HCT116 (cell line): ENCODE results near the gene SUGCT. TPM values are rescaled to one million over a fixed set of nuclear protein-coding genes. Genes with fewer than 3 reads are reported as not detected.

Experiments used
- ATAC-seq: fragments of 200-7000 bp; cut with Tn5 transposase; 2 replicates; pipeline ENCODE4 v1.9.1; 2020; ENCODE audit warnings: mild to moderate bottlenecking, moderate library complexity
- BruUV-seq: library from RNA; stranded (reverse); fragments of 400-500 nt; replicated peaks from 2 replicates; lab custom pipeline; 2021; lab: Mats Ljungman, UMichigan
- CTCF ChIA-PET: fragments of 300-600 bp; sonication (Branson Sonifier 250); formaldehyde crosslinking; loops from one replicate; lab custom pipeline; 2021; ENCODE audit warnings: antibody characterized with exemption; lab: Charles Lee
- POLR2A ChIA-PET: fragments of 300-600, 350-600 bp; sonication (Branson Sonifier 250); formaldehyde crosslinking; loops from one replicate; lab custom pipeline; 2021; ENCODE audit warnings: antibody characterized with exemption; lab: Charles Lee
- RAD21 ChIA-PET, 2 experiments: fragments of 300-600 bp; sonication (Branson Sonifier 250); formaldehyde crosslinking; loops; one replicate each; lab custom pipeline; 2023; ENCODE audit warnings: low total read pairs in 2 of 2; ENCODE audit not compliant: uncharacterized antibody in 2 of 2, unreplicated experiment in 2 of 2, low non-redundant PET in 1 of 2; lab: Charles Lee
- DNase-seq: peaks from one replicate; pipeline ENCODE4 v3.0.0-alpha.2; 2010; ENCODE audit warnings: low read depth, low spot score
- H2AFZ ChIP-seq: fragments of 200-600 bp; shearing (Covaris generic), sonication (generic); 2 replicates; pipeline ENCODE4 v1.6.1; 2017; ENCODE audit warnings: low read depth, mixed run types, mixed read lengths, antibody characterized with exemption, low read length; ENCODE audit not compliant: poor library complexity, severe bottlenecking
- H3K27ac ChIP-seq: 2 replicates; pipeline ENCODE4 v1.5.1; 2012; ENCODE audit warnings: low read depth, low read length
- H3K27me3 ChIP-seq: fragments of 200-600 bp; sonication (generic); 2 replicates; pipeline ENCODE4 v1.6.1; 2016; ENCODE audit warnings: mixed run types, low read length, mixed read lengths; ENCODE audit not compliant: insufficient read depth
- H3K36me3 ChIP-seq, 2 experiments: fragments of 200-500 bp in 1 of 2; fragments of 200-600 bp in 1 of 2; sonication (Bioruptor generic) in 1 of 2; sonication (generic) in 1 of 2; 2 replicates each; pipeline versions ENCODE4 v1.5.1 to v1.6.1; 2014 to 2016; ENCODE audit warnings: low read length in 2 of 2, inconsistent platforms in 1 of 2, mixed read lengths in 1 of 2, mixed run types in 1 of 2; ENCODE audit not compliant: insufficient read depth in 2 of 2, control insufficient read depth in 1 of 2
- H3K4me1 ChIP-seq, 2 experiments: fragments of 200-600 bp in 1 of 2; sonication (generic) in 1 of 2; 2 replicates each; pipeline versions ENCODE4 v1.5.1 to v1.6.1; 2012 to 2017; ENCODE audit warnings: low read length in 2 of 2, inconsistent platforms in 1 of 2, mild to moderate bottlenecking in 1 of 2, mixed read lengths in 1 of 2, mixed run types in 1 of 2, moderate library complexity in 1 of 2; ENCODE audit not compliant: insufficient read depth in 2 of 2, control insufficient read depth in 1 of 2
- H3K4me2 ChIP-seq: fragments of 200-600 bp; sonication (generic); 2 replicates; pipeline ENCODE4 v1.6.1; 2017; ENCODE audit warnings: mixed run types, low read length, mixed read lengths
- H3K4me3 ChIP-seq, 2 experiments: fragments of 200-600 bp in 1 of 2; sonication (generic) in 1 of 2; replicated peaks in 1 of 2; 2 replicates each; pipeline ENCODE4 v1.5.1; 2011 to 2016; ENCODE audit warnings: low read length in 2 of 2, control low read depth in 1 of 2, low read depth in 1 of 2, mild to moderate bottlenecking in 1 of 2, mixed read lengths in 1 of 2, mixed run types in 1 of 2
- H3K79me2 ChIP-seq: fragments of 200-600 bp; sonication (generic); 2 replicates; pipeline ENCODE4 v1.6.1; 2017; ENCODE audit warnings: mild to moderate bottlenecking, mixed run types, low read length, moderate library complexity, mixed read lengths; ENCODE audit not compliant: insufficient read depth
- H3K9ac ChIP-seq: fragments of 200-600 bp; sonication (generic); 2 replicates; pipeline ENCODE4 v1.6.1; 2016; ENCODE audit warnings: low read length, mixed read lengths
- H3K9me2 ChIP-seq: fragments of 200-600 bp; sonication (generic), shearing (Covaris generic); 2 replicates; pipeline ENCODE4 v1.6.1; 2017; ENCODE audit warnings: mixed run types, mild to moderate bottlenecking, moderate library complexity; ENCODE audit not compliant: insufficient read depth
- H3K9me3 ChIP-seq, 2 experiments: fragments of 200-500 bp in 1 of 2; fragments of 200-600 bp in 1 of 2; sonication (Bioruptor generic) in 1 of 2; sonication (generic) in 1 of 2; 2 replicates each; pipeline ENCODE4 v1.6.1; 2014 to 2017; ENCODE audit warnings: low read length in 2 of 2, mixed read lengths in 2 of 2, inconsistent platforms in 1 of 2, low read depth in 1 of 2, mild to moderate bottlenecking in 1 of 2, mixed run types in 1 of 2, moderate library complexity in 1 of 2; ENCODE audit not compliant: control insufficient read depth in 1 of 2, insufficient read depth in 1 of 2
- H4K20me1 ChIP-seq: fragments of 200-600 bp; sonication (generic), shearing (Covaris generic); 2 replicates; pipeline ENCODE4 v1.6.1; 2017; ENCODE audit warnings: mixed run types, mild to moderate bottlenecking, moderate library complexity; ENCODE audit not compliant: insufficient read depth
- ATF3 ChIP-seq: IDR thresholded peaks from 2 replicates; pipeline ENCODE4 v1.6.1; 2012
- CTCF ChIP-seq, 3 experiments: fragments of 200-600 bp in 1 of 3; sonication (generic) in 1 of 3; IDR thresholded peaks in 2 of 3; conservative IDR thresholded peaks in 1 of 3; 2 replicates each; pipeline ENCODE4 v1.5.1; 2012 to 2017; ENCODE audit warnings: low read depth in 2 of 3, low read length in 2 of 3, antibody characterized with exemption in 1 of 3, borderline replicate concordance in 1 of 3, control low read depth in 1 of 3, mild to moderate bottlenecking in 1 of 3, mixed read lengths in 1 of 3, mixed run types in 1 of 3, moderate library complexity in 1 of 3; ENCODE audit not compliant: insufficient read depth in 1 of 3
- EGR1 ChIP-seq: IDR thresholded peaks from 2 replicates; pipeline ENCODE4 v1.6.1; 2012; ENCODE audit warnings: low read depth
- EZH2 ChIP-seq: fragments of 200-600 bp; sonication (generic); IDR thresholded peaks from 2 replicates; pipeline ENCODE4 v1.6.1; 2017; ENCODE audit warnings: antibody characterized with exemption, mixed run types
- EZH2phosphoT487 ChIP-seq: fragments of 200-600 bp; IDR thresholded peaks from 2 replicates; pipeline ENCODE4 v1.6.1; 2018; ENCODE audit warnings: antibody characterized with exemption, borderline replicate concordance
- FOSL1 ChIP-seq: IDR thresholded peaks from 2 replicates; pipeline ENCODE4 v1.6.1; 2012; ENCODE audit warnings: low read depth
- JUND ChIP-seq: IDR thresholded peaks from 2 replicates; pipeline ENCODE4 v1.6.1; 2012
- MAX ChIP-seq: IDR thresholded peaks from 2 replicates; pipeline ENCODE4 v1.6.1; 2012
- POLR2A ChIP-seq: IDR thresholded peaks from 2 replicates; pipeline ENCODE4 v1.7.0; 2011; ENCODE audit warnings: borderline replicate concordance; ENCODE audit not compliant: insufficient read depth, insufficient read length; ENCODE audit errors: extremely low read depth
- RAD21 ChIP-seq: IDR thresholded peaks from 2 replicates; pipeline ENCODE4 v1.6.1; 2012; ENCODE audit warnings: low read depth, mild to moderate bottlenecking
- REST ChIP-seq: IDR thresholded peaks from 2 replicates; pipeline ENCODE4 v1.6.1; 2012; ENCODE audit warnings: low read depth
- TCF7L2 ChIP-seq: IDR thresholded peaks from 2 replicates; pipeline ENCODE4 v1.7.0; 2011; ENCODE audit warnings: borderline replicate concordance, inconsistent platforms; ENCODE audit not compliant: insufficient read depth, insufficient read length; ENCODE audit errors: extremely low read depth
- YY1 ChIP-seq: IDR thresholded peaks from 2 replicates; pipeline ENCODE4 v1.6.1; 2011; ENCODE audit warnings: low read length, low read depth, moderate library complexity, mild to moderate bottlenecking; ENCODE audit not compliant: insufficient replicate concordance; ENCODE audit errors: extremely low read depth
- ZFX ChIP-seq: fragments of 450-650 bp; IDR thresholded peaks from 2 replicates; pipeline ENCODE4 v1.6.1; 2017
- intact Hi-C: fragments of 100-400 bp; cut with micrococcal nuclease; formaldehyde crosslinking; loops from 2 replicates; pipeline ENCODE4 v1.10.0; 2022
- total RNA-seq: library from RNA; stranded (reverse); gene quantifications from one replicate; pipeline ENCODE4 v1.2.1, GENCODE V29; 2021; ENCODE audit not compliant: unreplicated experiment

SUGCT gene
- total RNA-seq, 1 experiment from 2014 or later: 4.4 TPM

- TF ChIP-seq POLR2A (no peak), EZH2phosphoT487 (no peak), YY1 (no peak), TCF7L2 (peak; percentile 68), ZFX (no peak), FOSL1 (no peak), EZH2 (no peak), CTCF (IDR thresholded peaks at IDR 0.05 in 2 of 3, conservative IDR thresholded peaks at IDR 0.05 in 1 of 3; ENCODE audit: borderline replicate concordance in 1 of 3, insufficient read depth in 1 of 3, low read depth in 2 of 3, low read length in 2 of 3) (peak; percentile 53 to 81 (median 81); a peak in 5 of 6 replicates), RAD21 (peak; percentile 69), JUND (no peak), REST (no peak), EGR1 (no peak), MAX (no peak), ATF3 (no peak)
- intact Hi-C loops: loop anchor here (1.0 to 2.0 kb wide), 2 partner anchors 276 to 372 kb away; no protein-coding TSS in a partner anchor
- Histone ChIP-seq H3K36me3 (no peaks in the 10 kb centered on the region), H4K20me1 (no peaks in the 10 kb centered on the region), H3K27ac (no peak overlapping the region), H3K4me1 (no peaks in the 10 kb centered on the region), H3K4me2 (no peak overlapping the region), H3K9me2 (no peaks in the 10 kb centered on the region), H3K9ac (no peak overlapping the region), H2AFZ (no peak overlapping the region), H3K79me2 (no peaks in the 10 kb centered on the region), H3K4me3 (no peak overlapping the region), H3K9me3 (no peaks in the 10 kb centered on the region), H3K27me3 (no peaks in the 10 kb centered on the region)
- ChIA-PET CTCF (interaction anchor here (0.6 to 2.0 kb wide), 4 partner anchors 17 to 372 kb away, joined by 3 to 16 read pairs (median 3); no protein-coding TSS in a partner anchor), POLR2A (no interaction called here), RAD21 (no interaction called here)
- ATAC-seq: peak; percentile 98
- peak; percentile 10 for DNase-seq
- BruUV-seq: no TSS peak
Observed at GRCh38 chr7:40604601-40605438, 470.0 kb downstream of the SUGCT start.
